Adipocyte (in vitro differentiated cells): Measurements from ENCODE around the gene KCNMA1.

Experiments
- DNase-seq: peaks from one replicate; pipeline ENCODE4 v3.0.0-alpha.2; 2015; ENCODE audit warnings: low read depth
- H3K27me3 ChIP-seq: replicated peaks from 2 replicates; pipeline ENCODE4 v1.7.0; 2013; ENCODE audit warnings: mild to moderate bottlenecking, low read length, moderate library complexity; ENCODE audit not compliant: control insufficient read depth, insufficient read depth
- H3K36me3 ChIP-seq: 2 replicates; pipeline ENCODE4 v1.7.0; 2013; ENCODE audit warnings: low read length, mild to moderate bottlenecking, moderate library complexity; ENCODE audit not compliant: control insufficient read depth, insufficient read depth, severe bottlenecking
- H3K4me1 ChIP-seq: 2 replicates; pipeline ENCODE4 v1.7.0; 2013; ENCODE audit warnings: mild to moderate bottlenecking, low read length, moderate library complexity; ENCODE audit not compliant: control insufficient read depth, insufficient read depth
- H3K4me3 ChIP-seq: 2 replicates; pipeline ENCODE4 v1.7.0; 2013; ENCODE audit warnings: mild to moderate bottlenecking, low read length, moderate library complexity
- H3K9ac ChIP-seq: 2 replicates; pipeline ENCODE4 v1.7.0; 2013; ENCODE audit warnings: mild to moderate bottlenecking, low read length, moderate library complexity
- H3K9me3 ChIP-seq: 2 replicates; pipeline ENCODE4 v1.7.0; 2013; ENCODE audit warnings: mild to moderate bottlenecking, low read length, moderate library complexity; ENCODE audit not compliant: control insufficient read depth

The KCNMA1 gene

GRCh38 chr10:76937181-76937600 lies 700.4 kb downstream of the KCNMA1 start:
- H3K4me1 ChIP-seq = peaks cover 4% of the 10 kb centered on the region
- H3K4me3 ChIP-seq = no peak overlapping the region
- H3K9me3 ChIP-seq = no peaks in the 10 kb centered on the region
- no peak overlapping the region for H3K9ac ChIP-seq
- no peaks in the 10 kb centered on the region for H3K36me3 ChIP-seq
- DNase-seq = no peak
- H3K27me3 ChIP-seq = no peaks in the 10 kb centered on the region

GRCh38 chr10:76935941-76936613 lies 701.5 kb downstream of the KCNMA1 start:
- no peaks in the 10 kb centered on the region for H3K9me3 ChIP-seq
- H3K4me1 ChIP-seq = peaks cover 4% of the 10 kb centered on the region
- no peaks in the 10 kb centered on the region for H3K27me3 ChIP-seq
- H3K9ac ChIP-seq = no peak overlapping the region
- DNase-seq = no peak
- H3K36me3 ChIP-seq = no peaks in the 10 kb centered on the region
- no peak overlapping the region for H3K4me3 ChIP-seq

- no peaks in the 10 kb centered on the region for H3K36me3 ChIP-seq
- no peaks in the 10 kb centered on the region for H3K27me3 ChIP-seq
- no peaks in the 10 kb centered on the region for H3K4me1 ChIP-seq
- no peak for DNase-seq
- no peak overlapping the region for H3K9ac ChIP-seq
- H3K4me3 ChIP-seq = no peak overlapping the region
- H3K9me3 ChIP-seq = no peaks in the 10 kb centered on the region
Observed at GRCh38 chr10:76928565-76928964, 709.0 kb downstream of the KCNMA1 start.

DNA sequence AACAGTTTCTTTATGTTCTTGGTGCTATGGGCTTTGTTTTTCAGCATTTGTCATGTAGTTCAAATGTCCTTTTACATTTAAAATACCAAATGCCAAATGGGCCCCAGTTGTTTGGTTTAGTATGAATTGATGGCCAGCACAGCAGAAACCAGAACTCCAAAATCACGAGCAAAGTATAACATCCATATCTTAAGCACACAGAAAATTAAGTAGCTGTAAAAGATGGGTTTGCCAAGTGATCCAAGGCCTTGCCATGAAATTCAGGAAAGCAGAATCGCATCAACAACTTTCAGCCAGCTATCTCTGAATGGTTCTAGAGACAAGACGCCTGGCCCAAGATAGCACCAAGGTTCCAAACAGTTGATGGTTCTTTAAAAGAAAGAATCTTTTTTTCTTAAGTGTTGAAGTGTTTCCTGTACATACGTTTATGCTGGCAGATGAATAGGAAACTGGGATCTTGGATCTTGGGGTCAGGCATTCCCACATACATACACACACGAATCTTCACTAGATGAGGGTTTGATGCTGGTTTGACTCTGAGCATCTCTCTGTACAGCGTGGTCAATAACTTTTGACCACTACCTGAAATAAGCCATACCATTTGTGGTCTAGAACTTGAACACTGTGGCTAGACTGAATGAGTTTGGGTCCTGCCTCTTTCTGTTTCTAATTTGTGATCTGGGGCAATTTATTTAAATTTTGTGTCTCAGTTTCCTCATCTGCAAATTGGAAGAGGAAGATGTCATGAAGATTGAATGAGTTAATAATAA lies 711.8 kb downstream of the KCNMA1 start:
- H3K9me3 ChIP-seq = no peaks in the 10 kb centered on the region
- DNase-seq = no peak
- no peak overlapping the region for H3K9ac ChIP-seq
- H3K4me1 ChIP-seq = no peaks in the 10 kb centered on the region
- no peaks in the 10 kb centered on the region for H3K27me3 ChIP-seq
- H3K36me3 ChIP-seq = no peaks in the 10 kb centered on the region
- no peak overlapping the region for H3K4me3 ChIP-seq

GRCh38 chr10:76922666-76923065 lies 714.9 kb downstream of the KCNMA1 start:
- peak; percentile 33 for DNase-seq
- H3K36me3 ChIP-seq = no peaks in the 10 kb centered on the region
- no peak overlapping the region for H3K4me3 ChIP-seq
- H3K4me1 ChIP-seq = peaks cover 4% of the 10 kb centered on the region
- no peaks in the 10 kb centered on the region for H3K27me3 ChIP-seq
- no peak overlapping the region for H3K9ac ChIP-seq
- H3K9me3 ChIP-seq = no peaks in the 10 kb centered on the region

DNA sequence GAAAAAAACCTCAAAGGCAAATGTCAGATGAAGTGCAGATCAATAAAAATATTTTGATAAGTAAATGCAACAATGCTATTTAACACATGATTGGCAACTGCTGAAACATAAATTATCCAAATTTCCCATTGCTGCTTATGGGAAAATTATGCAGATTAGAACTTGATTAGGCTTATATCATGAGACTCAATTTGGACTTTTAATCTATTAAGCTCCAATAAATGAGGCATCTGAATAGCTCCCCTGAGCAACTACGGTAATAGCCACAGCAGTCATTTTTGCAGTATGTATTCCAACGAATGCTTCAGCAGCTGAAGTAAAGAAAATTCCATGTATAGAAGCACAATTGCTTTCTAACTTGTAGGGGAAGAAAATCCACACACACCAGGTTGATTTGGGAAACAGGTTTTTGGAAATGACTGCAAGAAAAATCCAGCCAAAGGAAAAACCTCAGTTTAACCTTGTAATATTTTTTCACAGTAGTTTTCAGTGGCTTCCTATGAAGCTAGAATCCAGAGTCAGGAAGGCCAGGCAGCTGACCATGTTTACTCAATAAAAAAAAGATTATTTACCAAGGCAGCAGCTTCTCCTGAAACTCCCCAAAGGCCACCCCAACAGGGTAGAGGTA lies 716.1 kb downstream of the KCNMA1 start:
- peaks cover 4% of the 10 kb centered on the region for H3K4me1 ChIP-seq
- H3K27me3 ChIP-seq = no peaks in the 10 kb centered on the region
- no peaks in the 10 kb centered on the region for H3K9me3 ChIP-seq
- no peak overlapping the region for H3K9ac ChIP-seq
- no peaks in the 10 kb centered on the region for H3K36me3 ChIP-seq
- no peak overlapping the region for H3K4me3 ChIP-seq
- no peak for DNase-seq

GRCh38 chr10:76920581-76920980 lies 717.0 kb downstream of the KCNMA1 start:
- Histone ChIP-seq H3K4me3 (no peak overlapping the region), H3K9me3 (no peaks in the 10 kb centered on the region), H3K36me3 (no peaks in the 10 kb centered on the region)

GRCh38 chr10:76918106-76918505 lies 719.5 kb downstream of the KCNMA1 start:
- Histone ChIP-seq H3K4me1 (peaks cover 4% of the 10 kb centered on the region), H3K36me3 (no peaks in the 10 kb centered on the region), H3K4me3 (no peak overlapping the region), H3K9ac (no peak overlapping the region), H3K9me3 (no peaks in the 10 kb centered on the region), H3K27me3 (no peaks in the 10 kb centered on the region)
- DNase-seq = no peak

More at GRCh38 chr10:76920581-76920980, 717.0 kb downstream of the KCNMA1 start:
- Histone ChIP-seq H3K27me3 (no peaks in the 10 kb centered on the region), H3K9ac (no peak overlapping the region), H3K4me1 (peaks cover 4% of the 10 kb centered on the region)
- no peak for DNase-seq

DNA sequence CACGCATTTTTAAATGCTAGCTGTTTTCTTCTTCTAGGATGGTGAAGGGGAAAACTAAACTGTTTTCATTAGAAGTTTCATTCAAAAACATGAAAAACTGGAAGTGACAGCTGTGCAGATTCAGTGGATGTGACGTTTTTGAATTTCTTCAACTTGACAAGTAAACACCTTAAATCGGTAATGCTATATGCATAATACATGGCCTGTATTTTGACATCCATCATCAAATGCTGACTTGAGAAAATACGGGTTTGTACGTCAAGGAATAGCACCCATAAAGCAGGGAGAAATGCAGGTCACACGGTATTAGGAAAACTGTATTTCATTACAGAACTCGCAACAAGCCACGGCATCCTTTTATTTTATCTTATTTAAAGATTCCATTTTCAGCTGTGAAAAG lies 720.5 kb downstream of the KCNMA1 start:
- Histone ChIP-seq H3K4me1 (peaks cover 4% of the 10 kb centered on the region), H3K9me3 (no peaks in the 10 kb centered on the region), H3K9ac (no peak overlapping the region), H3K36me3 (no peaks in the 10 kb centered on the region), H3K4me3 (no peak overlapping the region), H3K27me3 (no peaks in the 10 kb centered on the region)
- DNase-seq = no peak

- H3K4me3 ChIP-seq = no peak overlapping the region
- DNase-seq = no peak
- H3K27me3 ChIP-seq = no peaks in the 10 kb centered on the region
Observed at GRCh38 chr10:76916536-76916935, 721.1 kb downstream of the KCNMA1 start.

GRCh38 chr10:76915316-76915715 lies 722.3 kb downstream of the KCNMA1 start:
- no peaks in the 10 kb centered on the region for H3K27me3 ChIP-seq
- H3K9ac ChIP-seq = no peak overlapping the region
- no peak for DNase-seq
- H3K36me3 ChIP-seq = no peaks in the 10 kb centered on the region
- H3K4me1 ChIP-seq = peaks cover 10% of the 10 kb centered on the region
- H3K4me3 ChIP-seq = no peak overlapping the region
- no peaks in the 10 kb centered on the region for H3K9me3 ChIP-seq

More at GRCh38 chr10:76916536-76916935, 721.1 kb downstream of the KCNMA1 start:
- H3K9ac ChIP-seq = no peak overlapping the region
- H3K36me3 ChIP-seq = no peaks in the 10 kb centered on the region
- no peaks in the 10 kb centered on the region for H3K9me3 ChIP-seq
- peaks cover 4% of the 10 kb centered on the region for H3K4me1 ChIP-seq
